Measurements from ENCODE around the gene COL10A1. TPM values are rescaled to one million over a fixed set of nuclear protein-coding genes. Genes with fewer than 3 reads are reported as not detected.

COL10A1 gene
- total and polyA plus RNA-seq, 2 donors (not counting 3 experiments of a cell fraction or from before 2014, with no cell fraction given), result not detected

GRCh38 chr6:116156405-116157326, 30.7 kb upstream of the COL10A1 start:
- no peak for DNase-seq (ENCODE audit: low read depth, low spot score)
- no peaks in the 10 kb centered on the region for H3K36me3 ChIP-seq (ENCODE audit: control insufficient read depth in 2 of 2, extremely low read depth in 1 of 2, insufficient read depth in 2 of 2, low read length in 2 of 2)
- POLR2A ChIA-PET, result no interaction called here
- H2AFZ ChIP-seq (ENCODE audit: low read depth, low read length), result no peak overlapping the region
- TF ChIP-seq JUN (IDR thresholded peaks at IDR 0.05; ENCODE audit: borderline replicate concordance, insufficient read depth, insufficient read length, low read depth), result no peak
- no peak for TF ChIP-seq POLR2AphosphoS5 (IDR thresholded peaks at IDR 0.05; ENCODE audit: insufficient read depth, low read depth, low read length)
- no peak for TF ChIP-seq GATA2 (IDR thresholded peaks at IDR 0.05; ENCODE audit: insufficient read depth, insufficient read length, low read depth, low read length)
- TF ChIP-seq CTCF (IDR thresholded peaks at IDR 0.05; ENCODE audit: extremely low read depth in 1 of 2, insufficient read depth in 1 of 2, low read depth in 1 of 2, low read length in 2 of 2), result no peak
- TF ChIP-seq POLR2A (IDR thresholded peaks at IDR 0.05; ENCODE audit: low read depth, low read length), result no peak
- TF ChIP-seq EZH2 (IDR thresholded peaks at IDR 0.05; ENCODE audit: borderline replicate concordance, low read depth, low read length, severe bottlenecking), result no peak
- TF ChIP-seq FOS (IDR thresholded peaks at IDR 0.05; ENCODE audit: borderline replicate concordance, insufficient read depth, low read length), result no peak
- TF ChIP-seq MYC (IDR thresholded peaks at IDR 0.05; ENCODE audit: low read depth, low read length), result no peak
- no peak for TF ChIP-seq MAX (IDR thresholded peaks at IDR 0.05; ENCODE audit: insufficient read depth, insufficient read length)
- H3K79me2 ChIP-seq (ENCODE audit: control insufficient read depth, insufficient read depth, low read length), result no peaks in the 10 kb centered on the region
- no peak overlapping the region for H3K4me3 ChIP-seq (replicated peaks in 1 of 3; ENCODE audit: insufficient read depth in 1 of 3, low read depth in 1 of 3, low read length in 3 of 3)
- no peak overlapping the region for H3K27ac ChIP-seq (ENCODE audit: insufficient read depth, low read depth, low read length)
- no peaks in the 10 kb centered on the region for H3K9me1 ChIP-seq (replicated peaks; ENCODE audit: control insufficient read depth, extremely low read depth, insufficient read depth, low read length)
- intact Hi-C loops (cut with micrococcal nuclease), result no loop called here
- BruUV-seq (replicated peaks), result no TSS peak
- H3K9me3 ChIP-seq (replicated peaks; ENCODE audit: control insufficient read depth, insufficient read depth, low read length), result no peaks in the 10 kb centered on the region
- CTCF ChIA-PET, result no interaction called here
- no peaks in the 10 kb centered on the region for H3K4me1 ChIP-seq (ENCODE audit: control insufficient read depth, extremely low read depth, insufficient read depth, low read length)
- no peak overlapping the region for H3K9ac ChIP-seq (replicated peaks; ENCODE audit: extremely low read depth, insufficient read depth, low read length)
- no peaks in the 10 kb centered on the region for H3K27me3 ChIP-seq (ENCODE audit: control insufficient read depth in 2 of 2, insufficient read depth in 2 of 2, low read length in 2 of 2)
- FAIRE-seq, result no peak
- H4K20me1 ChIP-seq (replicated peaks; ENCODE audit: control insufficient read depth, extremely low read depth, insufficient read depth, low read length), result no peaks in the 10 kb centered on the region
- dilution Hi-C loops (cut with MboI; ENCODE audit: extremely low pct_ligation_motif_present, low sequenced_read_pairs), result no loop called here
- H3K4me2 ChIP-seq (ENCODE audit: insufficient read depth, low read length), result no peak overlapping the region

Measured in endothelial cell of umbilical vein (primary cell).